IPS-NIHi7 (cell line): ENCODE measurements around the gene GCC2.
"Not testable (repeated sequence)": the region's sequence is repeated elsewhere in the genome, so short reads cannot be mapped to it uniquely, and the experiment has no call there.

Source experiments
- DNase-seq: peaks from one replicate; pipeline ENCODE4 v3.0.0; 2012; ENCODE audit warnings: mixed read lengths; ENCODE audit errors: extremely low spot score

GCC2 gene

DNA sequence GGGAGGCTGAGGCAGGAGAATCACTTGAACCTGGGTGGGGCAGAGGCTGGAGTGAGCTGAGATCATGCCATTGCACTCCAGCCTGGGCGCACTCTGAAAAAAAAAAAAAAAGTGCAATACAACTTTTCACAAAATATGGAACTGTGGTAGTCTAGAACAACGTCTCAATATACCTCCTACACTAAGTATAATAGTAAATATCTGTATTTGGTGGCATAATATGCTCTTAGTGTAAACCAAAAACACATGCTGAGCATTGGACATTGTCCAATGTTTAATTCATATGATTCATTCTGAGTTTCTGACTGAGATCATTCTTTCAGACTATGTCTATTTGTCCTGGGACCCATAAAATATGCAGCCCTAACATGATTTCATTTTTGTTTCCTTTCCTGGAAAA lies 65.5 kb downstream of the GCC2 start:
- not testable (repeated sequence) for DNase-seq

DNA sequence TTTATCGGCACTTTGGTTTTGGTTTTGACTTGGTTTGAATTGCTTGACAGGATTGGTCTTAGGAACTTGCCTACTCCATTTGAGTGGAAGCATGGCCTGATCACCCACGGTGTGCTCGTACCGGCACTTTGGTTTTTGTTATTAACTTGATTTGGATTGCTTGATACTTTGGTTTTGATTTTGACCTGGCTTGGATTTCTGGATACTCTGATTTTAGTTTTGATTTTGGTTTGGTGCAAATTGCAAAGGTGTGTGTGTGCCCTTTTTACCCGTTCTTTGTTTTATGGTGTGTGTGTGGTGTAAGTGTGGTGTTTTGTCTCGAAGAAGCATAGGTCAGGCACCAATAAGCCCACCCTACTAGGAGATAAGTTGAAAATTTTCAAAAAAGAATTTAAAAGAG lies 75.7 kb downstream of the GCC2 start:
- DNase-seq, result not testable (repeated sequence)

DNA sequence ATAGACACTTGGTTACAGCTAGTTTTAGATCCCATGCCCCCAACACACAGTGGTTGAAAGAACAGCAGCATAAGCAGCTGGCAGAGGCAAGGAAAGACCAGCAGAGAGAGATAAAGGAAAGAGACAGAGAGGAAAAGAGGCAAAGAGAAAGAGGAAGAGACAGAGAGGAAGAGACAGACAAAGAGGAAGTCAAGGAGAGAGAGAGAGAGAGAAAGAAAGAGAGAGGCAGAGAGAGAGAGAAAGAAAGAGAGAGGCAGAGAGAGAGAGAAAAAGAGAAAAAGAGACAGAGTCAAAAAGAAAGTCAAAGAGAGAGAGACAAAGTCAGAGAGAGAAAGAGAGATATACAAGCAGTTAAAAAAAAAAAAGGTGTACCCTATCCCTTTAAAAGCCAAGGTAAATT lies 76.3 kb downstream of the GCC2 start:
- not testable (repeated sequence) for DNase-seq

DNA sequence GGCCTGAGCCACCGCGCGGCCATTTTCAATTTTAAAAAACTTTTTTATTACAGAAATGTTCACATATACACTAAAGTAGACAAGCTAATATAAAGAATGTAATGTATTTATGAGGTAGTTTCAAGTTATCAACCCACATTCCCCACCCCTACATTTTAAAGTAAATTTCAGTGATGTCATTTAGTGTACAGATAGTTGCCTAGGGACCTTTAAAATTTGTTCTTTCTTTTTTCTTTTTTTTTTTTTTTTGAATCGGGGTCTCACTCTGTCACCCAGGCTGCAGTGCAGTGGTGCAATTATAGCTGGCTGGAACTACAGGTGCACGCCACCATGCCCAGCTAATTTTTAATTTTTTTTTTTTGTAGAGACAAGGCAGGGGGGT lies 82.7 kb downstream of the GCC2 start:
- DNase-seq, result no peak

DNA sequence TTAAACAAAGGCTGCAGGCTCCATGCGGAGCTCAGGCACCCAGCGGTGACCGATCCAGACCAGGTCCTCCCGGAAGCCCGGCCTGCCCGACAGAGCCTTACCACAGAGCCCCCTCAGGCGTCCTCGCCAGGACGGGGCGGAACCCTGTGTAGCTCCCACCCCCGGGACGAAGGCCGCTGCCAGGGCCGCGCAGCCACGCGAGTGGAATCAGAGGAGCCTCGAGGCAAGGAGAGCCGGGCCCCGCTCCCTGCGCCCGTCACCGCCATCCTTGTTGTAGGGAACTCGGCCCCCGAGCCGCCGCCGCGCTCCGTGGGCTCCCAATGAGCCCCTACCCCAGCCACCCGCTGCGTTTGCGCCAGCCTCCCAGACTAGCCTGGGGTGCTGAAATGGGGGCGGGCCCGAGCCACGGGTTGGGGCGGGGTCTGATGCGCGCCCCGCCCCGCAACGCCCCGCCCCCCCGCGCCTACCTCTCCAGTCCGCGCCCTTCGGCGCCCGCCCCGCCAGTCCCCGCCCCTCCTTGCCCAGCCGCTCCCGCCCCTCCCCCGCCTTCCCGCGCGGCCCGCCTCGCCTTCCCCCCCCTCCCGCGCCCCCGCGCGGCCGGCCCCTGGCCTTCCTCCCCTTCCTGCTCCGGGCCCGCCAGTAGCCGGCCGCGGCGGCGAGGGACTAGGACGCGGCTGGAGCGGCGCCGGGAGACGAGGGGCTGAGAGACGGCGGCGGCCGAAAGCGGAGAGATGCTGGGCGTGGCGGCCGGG lies 85.0 kb downstream of the GCC2 start, which contains the start of gene LIMS1:
Gene LIMS1 (plus strand): TSS at position 639 of the 752 bp plus-strand sequence. CDS start 93 bp downstream, at position 732.
- peak; percentile 94 for DNase-seq

DNA sequence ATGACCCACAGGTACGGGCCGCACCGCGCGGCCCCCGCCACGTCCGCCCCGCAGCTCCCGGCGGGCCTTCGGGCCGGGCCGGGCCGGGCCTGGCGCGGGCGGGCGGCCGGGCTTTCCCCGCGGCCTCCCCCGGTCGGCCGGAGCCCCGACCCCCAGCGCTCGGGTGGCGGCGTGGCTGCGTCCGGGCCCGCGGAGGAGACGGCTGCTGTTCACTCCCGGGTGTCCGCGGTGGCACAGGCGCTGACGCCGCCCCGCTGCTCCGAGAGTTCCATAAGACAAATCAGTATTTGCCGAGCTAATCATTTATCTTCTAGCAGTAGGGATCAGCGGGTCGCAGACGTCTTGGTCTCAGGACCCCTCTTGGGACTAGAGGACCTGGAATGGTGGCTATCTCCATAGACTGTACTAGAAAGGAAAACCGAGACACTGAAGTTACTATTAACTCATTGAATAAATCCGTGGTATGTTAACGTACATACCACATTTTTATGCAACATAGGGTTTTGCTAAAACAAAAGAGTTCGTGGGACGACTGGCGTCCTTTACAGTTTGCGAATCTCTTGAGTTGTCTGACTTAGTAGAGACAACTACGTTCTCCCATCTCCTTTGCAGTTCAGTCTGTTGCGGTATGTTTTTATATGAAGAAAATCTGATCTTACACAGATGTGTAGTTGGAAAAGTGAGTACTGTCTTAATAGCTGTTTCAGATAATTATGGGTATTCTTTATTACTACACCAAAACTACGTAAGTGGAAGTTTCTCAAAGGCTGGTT lies 85.8 kb downstream of the GCC2 start:
- peak; percentile 15 for DNase-seq

DNA sequence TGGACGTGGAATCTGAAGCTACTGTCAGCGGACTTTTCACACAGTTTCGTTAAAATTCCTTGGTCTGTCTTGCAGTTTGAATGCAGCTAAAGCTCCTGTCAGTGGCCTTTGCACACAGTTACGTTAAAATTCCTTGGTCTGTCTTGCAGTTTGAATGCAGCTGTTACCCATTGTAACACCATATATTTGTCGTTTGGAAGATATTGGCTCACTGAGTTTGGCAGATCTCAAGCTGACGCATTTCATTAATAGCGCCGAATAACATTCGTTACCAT lies 86.3 kb downstream of the GCC2 start:
- DNase-seq, result no peak

DNA sequence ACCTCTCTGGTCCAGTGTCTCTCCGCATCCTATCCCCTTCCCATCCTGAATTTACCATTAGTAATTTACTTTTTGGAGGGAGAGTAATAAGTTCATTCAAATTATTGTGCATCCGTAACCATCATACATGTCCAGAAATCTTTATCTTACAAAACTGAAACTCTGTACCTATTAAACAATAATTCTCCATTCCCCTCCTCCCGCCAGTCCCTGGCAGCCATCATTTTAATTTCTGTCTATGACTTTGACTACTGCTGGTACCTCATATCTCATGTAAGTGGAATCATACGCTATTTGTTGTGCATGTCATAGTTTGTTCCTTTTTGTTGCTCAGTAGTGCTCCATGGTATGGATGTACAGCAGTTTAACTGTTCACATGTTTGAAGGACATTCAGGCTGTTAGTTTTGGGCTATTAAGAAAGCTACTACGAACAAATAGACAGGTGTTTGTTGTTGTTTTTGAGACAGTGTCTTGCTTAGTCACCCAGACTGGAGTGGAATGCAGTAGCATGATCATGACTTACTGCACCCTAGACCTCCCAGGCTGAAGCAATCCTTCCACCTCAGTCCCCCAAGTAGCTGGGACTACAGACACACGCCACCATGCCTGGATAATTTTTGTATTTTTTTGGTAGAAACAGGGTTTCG lies 87.3 kb downstream of the GCC2 start:
- no peak for DNase-seq

DNA sequence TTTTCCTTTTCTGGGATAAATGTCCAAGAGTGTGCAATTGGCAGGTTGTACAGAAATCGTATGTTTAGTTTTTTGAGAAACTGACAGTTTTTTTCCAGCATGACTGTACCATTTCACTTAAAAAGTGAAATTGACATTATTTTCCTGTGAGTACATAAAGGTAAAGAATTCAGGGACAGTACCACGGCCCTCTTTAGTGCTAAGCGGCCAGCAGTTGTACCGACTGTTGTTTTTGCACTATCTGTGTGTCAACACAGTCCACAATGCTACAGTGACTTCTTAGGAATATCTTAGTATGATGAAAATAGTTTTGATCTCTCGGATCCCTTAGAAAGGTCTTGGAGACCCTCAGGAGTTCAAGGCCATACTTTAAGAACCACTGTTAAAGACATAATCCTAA lies 87.9 kb downstream of the GCC2 start:
- DNase-seq, result no peak

DNA sequence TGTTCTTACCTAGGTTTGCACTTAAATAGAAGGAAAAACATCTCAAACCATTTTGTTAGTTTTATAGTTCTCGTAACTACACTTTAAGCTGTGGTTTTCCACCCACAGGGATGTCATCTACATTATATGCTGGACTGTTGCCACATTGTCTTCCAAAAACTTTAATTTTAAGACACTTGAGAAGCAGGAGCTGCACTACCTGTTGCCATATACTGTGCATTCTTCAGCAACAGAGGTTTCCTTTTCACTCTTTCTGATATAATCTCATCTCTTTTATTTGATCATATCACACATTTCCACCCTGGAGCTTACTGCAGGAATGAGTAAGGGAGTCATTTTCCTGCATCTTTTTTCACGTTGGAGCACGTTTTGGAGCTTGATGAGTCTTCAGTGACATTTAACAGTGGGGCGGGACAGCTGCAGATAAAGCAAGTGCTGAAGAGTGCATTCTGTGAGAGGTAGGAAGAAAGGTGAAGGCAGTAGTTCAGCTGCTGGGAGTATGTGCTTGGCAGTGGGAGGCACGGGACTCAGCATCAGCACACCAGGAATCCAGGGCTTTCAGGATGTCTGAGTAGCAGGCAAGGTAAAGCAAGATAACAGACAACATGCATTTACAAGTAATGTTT lies 89.1 kb downstream of the GCC2 start:
- DNase-seq, result peak; percentile 34

DNA sequence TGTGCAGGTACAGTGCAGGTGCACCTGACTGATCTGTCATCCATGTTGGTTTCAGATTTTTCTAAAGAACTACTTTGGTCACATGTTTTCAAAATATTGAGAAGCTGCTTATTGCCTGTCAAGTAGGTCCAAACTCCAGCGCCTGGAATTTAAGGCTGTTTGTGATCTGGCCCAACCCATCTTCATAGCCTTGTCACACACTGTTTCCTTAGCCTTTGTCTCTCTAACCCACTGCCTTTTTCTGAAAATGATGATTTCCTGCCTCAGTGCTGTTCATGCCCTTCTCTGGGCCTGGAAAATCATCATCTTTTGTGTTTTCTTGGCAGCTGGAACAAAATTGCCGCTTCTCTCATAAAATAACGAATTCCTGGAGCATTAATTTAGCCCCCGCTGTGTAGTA lies 92.4 kb downstream of the GCC2 start:
- no peak for DNase-seq

DNA sequence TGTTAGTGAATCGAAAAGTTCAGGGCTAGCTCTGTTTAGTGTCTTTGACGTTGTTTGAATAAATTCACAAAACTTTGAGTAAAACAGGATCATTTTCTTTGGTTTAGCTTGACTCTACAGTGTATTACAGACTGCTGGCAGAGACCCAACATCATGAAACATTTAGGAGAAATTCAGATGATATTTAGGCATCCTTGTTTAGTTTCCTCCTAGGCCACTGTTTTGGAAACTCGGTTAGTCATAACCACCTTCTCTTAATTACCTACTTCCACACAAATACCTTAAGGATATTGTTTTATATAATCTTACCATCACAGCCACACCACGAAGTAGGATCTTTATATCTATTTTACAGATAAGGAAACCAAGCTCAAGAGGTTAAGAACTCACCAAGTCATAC lies 93.1 kb downstream of the GCC2 start:
- DNase-seq, result no peak

DNA sequence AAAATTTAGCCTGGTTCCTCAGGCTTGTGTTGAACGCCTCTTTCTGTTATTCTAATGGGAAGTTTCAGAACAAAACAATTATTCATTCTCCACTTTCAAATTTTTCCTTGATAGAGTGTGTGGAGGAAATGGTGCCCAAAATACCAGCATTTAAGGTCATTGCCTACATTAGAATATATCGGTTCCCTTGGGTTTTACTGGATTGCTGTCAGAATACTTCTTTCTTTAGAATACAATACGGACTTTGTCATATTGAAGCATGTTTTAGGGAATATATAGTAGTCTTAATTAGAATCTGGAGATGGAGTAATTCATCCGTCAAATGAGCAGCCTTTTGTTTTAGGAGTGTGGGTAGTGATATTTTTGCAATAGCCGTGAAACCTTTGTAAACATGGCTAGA lies 98.6 kb downstream of the GCC2 start:
- DNase-seq, result no peak

DNA sequence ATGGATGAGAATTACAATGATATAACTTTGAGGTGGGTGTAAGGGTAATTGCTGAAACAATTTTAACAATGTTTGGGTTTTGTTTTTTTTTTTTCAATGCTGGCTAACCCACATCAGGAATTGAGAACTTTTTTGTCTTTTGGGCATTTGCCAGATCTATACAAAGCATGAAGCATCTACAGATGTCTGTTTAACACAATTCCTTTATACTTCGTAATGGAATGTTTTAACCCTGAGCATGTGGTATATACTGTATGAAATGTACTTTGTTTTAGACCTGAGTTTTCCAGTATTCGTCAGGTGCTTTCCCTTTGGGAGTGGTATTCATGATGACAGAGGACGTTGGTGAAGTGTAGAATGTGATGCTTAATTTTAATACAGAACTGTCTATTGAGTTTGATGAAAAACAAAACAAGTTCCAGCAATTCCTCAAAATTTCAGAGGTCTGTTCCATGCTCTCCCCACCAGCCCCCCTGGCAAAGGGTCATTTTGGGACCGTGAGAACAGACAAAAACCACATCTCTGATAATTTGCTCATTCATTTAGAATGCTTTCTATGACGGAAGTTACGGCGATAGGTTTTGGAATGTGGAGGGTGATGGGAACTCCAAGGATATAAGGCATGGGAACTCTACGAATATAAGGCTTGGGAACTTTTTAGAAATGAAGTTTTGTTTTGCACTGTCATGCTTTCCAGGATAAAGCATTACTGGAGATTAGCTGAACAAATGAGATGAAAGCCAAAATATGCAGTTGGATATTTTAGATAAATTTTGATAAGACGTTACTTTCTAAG lies 99.4 kb downstream of the GCC2 start:
- no peak for DNase-seq

DNA sequence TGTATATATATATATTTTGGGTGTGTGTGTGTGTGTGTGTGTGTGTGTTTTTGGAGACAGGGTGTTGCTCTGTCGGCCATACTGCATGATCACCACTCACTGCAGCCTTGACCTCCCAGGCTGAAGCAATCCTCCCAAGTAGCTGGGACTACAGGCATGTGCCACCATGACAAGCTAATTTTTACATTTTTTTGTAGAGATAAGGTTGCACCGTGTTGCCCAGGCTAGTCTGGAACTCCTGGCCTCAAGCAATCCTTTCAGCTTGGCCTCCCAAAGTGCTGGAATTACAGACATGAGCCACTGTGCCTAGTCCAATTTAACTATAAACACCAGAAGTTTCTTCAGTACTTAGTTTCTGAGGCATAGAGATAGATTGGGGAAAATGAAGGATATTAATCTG lies 103.6 kb downstream of the GCC2 start:
- no peak for DNase-seq

DNA sequence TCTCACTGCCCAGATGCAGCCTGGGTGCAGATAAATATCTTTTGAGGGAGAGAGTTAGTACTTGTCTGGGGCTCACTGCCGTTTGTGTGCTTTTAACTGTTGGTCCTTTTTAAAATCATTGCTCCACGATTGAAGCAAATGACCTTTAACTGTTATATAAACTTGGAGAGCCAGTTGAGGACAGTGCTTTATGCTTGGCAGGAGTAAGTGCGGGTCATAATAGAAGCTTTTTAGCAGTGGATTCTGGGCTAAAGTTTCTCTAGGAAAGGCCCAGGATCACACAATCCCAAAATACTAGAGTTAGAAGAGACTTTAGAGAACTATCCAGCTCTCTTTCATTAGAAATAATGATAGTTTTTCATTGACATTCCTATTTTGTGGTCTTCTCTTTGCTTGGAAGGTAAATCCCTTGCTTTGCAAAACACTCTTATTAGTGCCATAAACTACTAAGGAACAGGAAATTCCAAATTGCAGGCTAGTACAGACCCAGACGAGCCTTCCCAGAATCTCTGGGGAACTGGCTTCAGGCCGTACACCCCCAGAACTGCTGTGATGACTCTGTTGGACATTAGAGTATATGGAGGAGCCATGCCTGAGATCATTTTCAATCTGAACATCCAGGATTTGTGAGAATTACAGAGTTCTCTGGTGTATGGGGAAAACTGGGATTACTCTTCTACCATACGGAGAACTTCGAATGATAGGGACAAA lies 104.4 kb downstream of the GCC2 start:
- DNase-seq, result no peak

DNA sequence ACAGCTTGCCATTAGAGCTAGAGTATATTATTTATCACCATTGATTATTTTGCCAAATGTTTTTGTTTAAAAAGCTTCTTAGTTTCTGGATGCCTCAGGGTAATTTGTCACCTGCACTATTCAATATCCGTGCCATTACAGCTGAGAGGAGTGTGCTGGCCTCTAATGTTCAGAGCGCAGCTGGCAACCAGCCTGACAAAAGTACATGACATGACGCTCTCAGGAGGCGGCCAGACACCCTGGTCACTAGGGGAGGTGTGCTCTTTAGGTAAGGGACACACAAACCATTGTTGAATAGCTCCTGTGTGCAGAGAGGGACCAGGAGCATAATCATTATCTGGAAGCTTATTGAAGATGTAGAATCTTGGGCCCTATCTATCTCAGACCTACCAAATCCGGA lies 105.5 kb downstream of the GCC2 start:
- no peak for DNase-seq

DNA sequence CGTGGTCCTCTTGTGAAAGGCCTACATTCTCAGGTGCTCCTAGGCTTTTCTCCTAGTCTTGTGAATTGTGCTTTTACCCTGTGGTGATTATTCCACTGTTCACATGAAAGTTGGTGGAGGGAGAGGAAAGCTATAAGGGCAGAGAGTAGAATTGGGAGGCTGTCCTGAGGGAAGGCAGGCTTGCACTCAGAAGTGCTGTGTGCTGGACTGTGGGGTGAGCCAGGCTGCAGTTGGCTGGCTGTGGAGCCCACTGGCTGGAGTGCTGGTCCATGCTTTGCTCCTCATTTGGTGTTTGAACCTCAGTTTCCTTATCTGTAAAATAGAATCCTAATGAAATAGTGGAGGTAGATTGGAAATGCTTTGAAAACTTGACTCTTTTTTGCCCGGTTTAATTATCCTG lies 106.6 kb downstream of the GCC2 start:
- no peak for DNase-seq

DNA sequence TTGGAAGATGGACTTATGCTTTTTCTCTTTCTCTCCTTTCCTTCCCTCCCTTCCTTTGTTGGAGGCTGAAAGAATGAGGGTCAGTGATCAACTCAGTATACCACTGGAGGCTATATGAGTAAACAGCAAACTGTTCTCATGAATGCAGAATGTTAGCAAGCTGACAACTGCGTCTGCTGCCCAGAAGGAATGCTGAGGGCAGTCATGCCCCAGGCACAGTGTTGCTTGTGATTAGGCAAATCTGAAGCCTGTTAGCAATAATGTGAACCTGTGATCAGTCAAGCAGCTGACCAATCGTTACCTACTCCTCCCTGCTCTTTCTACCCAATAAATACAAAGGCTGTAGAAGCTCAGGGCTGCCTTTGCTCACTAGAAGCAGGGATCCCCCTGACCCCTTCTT lies 107.6 kb downstream of the GCC2 start:
- not testable (repeated sequence) for DNase-seq
